ENCODE measurements around the gene CYP8B1. TPM values are rescaled to one million over a fixed set of nuclear protein-coding genes. Genes with fewer than 3 reads are reported as not detected.

CYP8B1 gene
- total RNA-seq, 1 donor from 2014 or later: not detected

DNA sequence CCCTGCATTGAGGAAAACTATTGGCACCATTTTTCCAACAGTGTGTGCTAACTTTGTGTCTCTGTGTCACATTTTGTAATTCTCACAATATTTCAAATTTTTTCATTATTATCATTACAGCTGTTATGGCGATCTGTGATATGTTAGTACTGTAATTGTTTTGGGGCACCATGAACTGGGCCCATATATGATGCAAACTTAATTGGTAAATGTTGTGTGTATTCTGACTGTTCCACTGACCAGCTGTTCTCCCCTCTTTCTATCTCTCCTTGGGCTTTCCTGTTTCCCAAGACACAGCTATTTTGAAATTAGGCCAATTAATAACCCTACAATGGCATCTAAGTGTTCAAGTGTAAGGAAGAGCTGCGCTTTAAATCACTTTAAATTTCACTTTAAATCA lies 2.2 kb upstream of the CYP8B1 start:
- H3K27me3 ChIP-seq: no peaks in the 10 kb centered on the region
- no peaks in the 10 kb centered on the region for H3K36me3 ChIP-seq
- H3K9me3 ChIP-seq: no peaks in the 10 kb centered on the region
- intact Hi-C loops (cut with DNase I): no loop called here
- DNase-seq (ENCODE audit: extremely low spot score in 2 of 2): no peak
- TF ChIP-seq POLR2A (IDR thresholded peaks at IDR 0.05): no peak
- TF ChIP-seq, protein P1, sequence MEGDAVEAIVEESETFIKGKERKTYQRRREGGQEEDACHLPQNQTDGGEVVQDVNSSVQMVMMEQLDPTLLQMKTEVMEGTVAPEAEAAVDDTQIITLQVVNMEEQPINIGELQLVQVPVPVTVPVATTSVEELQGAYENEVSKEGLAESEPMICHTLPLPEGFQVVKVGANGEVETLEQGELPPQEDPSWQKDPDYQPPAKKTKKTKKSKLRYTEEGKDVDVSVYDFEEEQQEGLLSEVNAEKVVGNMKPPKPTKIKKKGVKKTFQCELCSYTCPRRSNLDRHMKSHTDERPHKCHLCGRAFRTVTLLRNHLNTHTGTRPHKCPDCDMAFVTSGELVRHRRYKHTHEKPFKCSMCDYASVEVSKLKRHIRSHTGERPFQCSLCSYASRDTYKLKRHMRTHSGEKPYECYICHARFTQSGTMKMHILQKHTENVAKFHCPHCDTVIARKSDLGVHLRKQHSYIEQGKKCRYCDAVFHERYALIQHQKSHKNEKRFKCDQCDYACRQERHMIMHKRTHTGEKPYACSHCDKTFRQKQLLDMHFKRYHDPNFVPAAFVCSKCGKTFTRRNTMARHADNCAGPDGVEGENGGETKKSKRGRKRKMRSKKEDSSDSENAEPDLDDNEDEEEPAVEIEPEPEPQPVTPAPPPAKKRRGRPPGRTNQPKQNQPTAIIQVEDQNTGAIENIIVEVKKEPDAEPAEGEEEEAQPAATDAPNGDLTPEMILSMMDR (IDR thresholded peaks at IDR 0.05): no peak
- TF ChIP-seq POLR2AphosphoS5 (IDR thresholded peaks at IDR 0.05; ENCODE audit: insufficient read depth in 1 of 2, low read depth in 1 of 2): no peak
- no peak overlapping the region for H3K4me3 ChIP-seq
- no peak overlapping the region for H3K27ac ChIP-seq
- H3K4me1 ChIP-seq: peaks cover 10% of the 10 kb centered on the region

DNA sequence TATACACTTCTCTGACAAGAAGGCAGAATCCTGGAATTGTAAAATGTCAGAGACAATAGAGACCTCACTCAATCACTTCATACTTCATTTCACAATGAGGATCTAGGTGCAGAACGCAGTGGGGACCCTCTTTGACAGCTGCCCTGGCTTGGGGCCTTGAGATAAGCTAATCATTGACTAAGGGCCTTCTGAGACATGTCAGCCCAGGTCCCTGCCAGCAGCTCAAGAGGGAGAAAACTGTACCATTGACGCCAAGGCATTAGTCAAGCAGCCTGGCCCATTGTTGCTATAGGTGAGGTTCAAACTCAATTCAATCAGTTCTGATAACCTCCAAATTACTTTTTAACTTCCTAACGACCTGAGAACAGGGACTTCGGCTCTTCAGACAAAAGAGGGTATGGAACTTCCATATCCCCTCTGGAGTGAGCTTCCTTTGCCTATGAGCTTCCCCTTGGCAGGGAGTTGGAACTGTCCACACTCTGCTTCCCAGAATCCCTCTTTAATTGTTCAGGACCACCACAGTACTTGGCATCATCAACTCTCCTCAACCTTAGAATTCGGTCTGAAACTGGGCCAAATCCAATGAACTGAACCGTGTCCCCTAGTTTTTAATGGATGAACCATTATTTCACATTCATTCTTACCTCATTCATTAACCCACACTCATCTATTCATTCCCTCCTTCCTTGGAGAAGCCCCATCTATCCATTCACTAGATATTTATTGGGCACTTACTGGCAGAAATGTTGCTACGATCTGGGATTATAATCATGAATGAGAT lies 1.5 kb upstream of the CYP8B1 start:
- no peaks in the 10 kb centered on the region for H3K36me3 ChIP-seq
- peaks cover 10% of the 10 kb centered on the region for H3K4me1 ChIP-seq
- H3K4me3 ChIP-seq: no peak overlapping the region
- intact Hi-C loops (cut with DNase I): no loop called here
- no peak overlapping the region for H3K27ac ChIP-seq
- no peaks in the 10 kb centered on the region for H3K9me3 ChIP-seq
- TF ChIP-seq POLR2A (IDR thresholded peaks at IDR 0.05) (no peak), POLR2AphosphoS5 (IDR thresholded peaks at IDR 0.05; ENCODE audit: insufficient read depth in 1 of 2, low read depth in 1 of 2) (no peak)
- TF ChIP-seq, protein P1 (IDR thresholded peaks at IDR 0.05): no peak
- no peaks in the 10 kb centered on the region for H3K27me3 ChIP-seq
- DNase-seq (ENCODE audit: extremely low spot score in 2 of 2): peak; percentile 44 to 49

GRCh38 chr3:42876401-42876800 lies 722 bp upstream of the CYP8B1 start:
- no peak overlapping the region for H3K4me3 ChIP-seq
- intact Hi-C loops (cut with DNase I): no loop called here
- peak; percentile 49 to 78 for DNase-seq (ENCODE audit: extremely low spot score in 2 of 2)
- H3K27me3 ChIP-seq: no peaks in the 10 kb centered on the region
- no peaks in the 10 kb centered on the region for H3K36me3 ChIP-seq
- no peaks in the 10 kb centered on the region for H3K9me3 ChIP-seq
- H3K27ac ChIP-seq: no peak overlapping the region
- no peak for TF ChIP-seq POLR2AphosphoS5 (IDR thresholded peaks at IDR 0.05; ENCODE audit: insufficient read depth in 1 of 2, low read depth in 1 of 2)
- peaks cover 8% of the 10 kb centered on the region for H3K4me1 ChIP-seq

GRCh38 chr3:42874749-42875148 lies 930 bp downstream of the CYP8B1 start:
- no peak overlapping the region for H3K4me3 ChIP-seq
- no peaks in the 10 kb centered on the region for H3K27me3 ChIP-seq
- H3K27ac ChIP-seq: no peak overlapping the region
- H3K4me1 ChIP-seq: no peaks in the 10 kb centered on the region
- intact Hi-C loops (cut with DNase I): no loop called here
- no peaks in the 10 kb centered on the region for H3K9me3 ChIP-seq
- peak in 1 of 2 donors; percentile 49 for DNase-seq (ENCODE audit: extremely low spot score in 2 of 2)
- TF ChIP-seq, protein P1 (IDR thresholded peaks at IDR 0.05): no peak
- H3K36me3 ChIP-seq: no peaks in the 10 kb centered on the region

DNA sequence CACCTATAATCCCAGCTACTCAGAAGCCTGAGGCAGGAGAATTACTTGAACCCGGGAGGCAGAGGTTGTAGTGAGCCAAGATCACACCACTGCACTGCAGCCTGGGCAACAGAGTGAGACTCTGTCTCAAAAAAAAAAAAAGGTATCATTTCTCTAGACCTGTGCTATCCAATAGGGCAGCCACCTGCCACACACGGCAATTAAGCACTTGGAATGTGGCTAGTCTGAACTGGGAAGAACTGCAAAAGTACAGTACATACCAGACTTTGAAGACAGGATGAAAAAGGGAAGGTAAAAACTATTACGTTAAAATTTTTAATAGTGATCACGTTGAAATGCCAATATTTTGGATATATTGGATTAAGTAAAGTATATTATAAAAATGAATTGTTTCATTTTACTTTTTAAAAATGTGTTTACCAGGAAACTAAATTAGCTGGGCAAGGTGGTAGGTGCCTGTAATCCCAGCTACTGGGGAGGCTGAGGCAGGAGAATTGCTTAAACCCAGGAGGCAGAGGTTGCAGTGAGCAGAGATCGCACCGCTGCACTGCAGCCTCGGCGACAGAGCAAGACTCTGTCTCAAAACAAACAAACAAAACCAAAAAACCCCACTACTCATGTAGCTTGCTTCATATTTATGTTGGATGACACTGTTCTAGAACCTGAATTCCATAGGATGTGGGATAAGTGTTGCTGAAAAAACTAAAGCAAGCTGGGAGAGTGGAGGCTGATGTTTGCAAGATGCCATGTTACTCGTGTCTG lies 2.3 kb downstream of the CYP8B1 start:
- no peaks in the 10 kb centered on the region for H3K9me3 ChIP-seq
- no peaks in the 10 kb centered on the region for H3K4me1 ChIP-seq
- H3K27me3 ChIP-seq: no peaks in the 10 kb centered on the region
- TF ChIP-seq POLR2AphosphoS5 (IDR thresholded peaks at IDR 0.05; ENCODE audit: insufficient read depth in 1 of 2, low read depth in 1 of 2) (no peak), POLR2A (IDR thresholded peaks at IDR 0.05) (no peak)
- TF ChIP-seq, protein P1 (IDR thresholded peaks at IDR 0.05): no peak
- H3K4me3 ChIP-seq: no peak overlapping the region
- no peaks in the 10 kb centered on the region for H3K36me3 ChIP-seq
- DNase-seq (ENCODE audit: extremely low spot score in 2 of 2): no peak
- H3K27ac ChIP-seq: no peak overlapping the region
- intact Hi-C loops (cut with DNase I): no loop called here
